MG63 (cell line): ENCODE results near the gene TANGO6. TPM values are rescaled to one million over a fixed set of nuclear protein-coding genes. Genes with fewer than 3 reads are reported as not detected.
"Not testable (repeated sequence)": the region's sequence is repeated elsewhere in the genome, so short reads cannot be mapped to it uniquely, and the experiment has no call there.

Source experiments
- DNase-seq: peaks from one replicate; pipeline ENCODE4 v3.0.0-alpha.2; 2020
- H3K27me3 ChIP-seq: fragments of 250-450 bp; sonication (Bioruptor Pico); 2 replicates; pipeline ENCODE4 v1.5.1; 2020; ENCODE audit warnings: mild to moderate bottlenecking, moderate library complexity
- H3K36me3 ChIP-seq: fragments of 250-450 bp; sonication (Bioruptor Pico); 2 replicates; pipeline ENCODE4 v1.5.1; 2020; ENCODE audit warnings: mild to moderate bottlenecking, moderate library complexity
- H3K4me3 ChIP-seq: fragments of 250-450 bp; sonication (Bioruptor Pico); 2 replicates; pipeline ENCODE4 v1.5.1; 2020; ENCODE audit warnings: mild to moderate bottlenecking, moderate library complexity
- H3K9me3 ChIP-seq: fragments of 250-450 bp; sonication (Bioruptor Pico); 2 replicates; pipeline ENCODE4 v1.5.1; 2020; ENCODE audit warnings: mild to moderate bottlenecking, moderate library complexity
- total RNA-seq: library from RNA; depleted of rRNA; stranded (reverse); fragments of >200 nt; shearing (Covaris generic); gene quantifications from 2 replicates; pipeline ENCODE4 v1.2.3, GENCODE V29; 2014; ENCODE audit warnings: low replicate concordance; rRNA removed

TANGO6 gene
- total RNA-seq: 10.8 and 17.3 TPM in 2 replicates

GRCh38 chr16:68843482-68844210 lies at the start of gene TANGO6:
Gene TANGO6 (plus strand): TSS chr16:68843531. CDS start chr16:68843618, 87 bp downstream.
- Histone ChIP-seq H3K36me3 (no peaks in the 10 kb centered on the region; the same call in 1 of the 2 replicates), H3K4me3 (peak within 1 kb of the TSS; percentile 74), H3K27me3 (no peaks in the 10 kb centered on the region), H3K9me3 (no peaks in the 10 kb centered on the region)
- peak; percentile 72 for DNase-seq

- H3K4me3 ChIP-seq: no peak overlapping the region
- DNase-seq: no peak
- no peaks in the 10 kb centered on the region for H3K27me3 ChIP-seq
- H3K9me3 ChIP-seq: no peaks in the 10 kb centered on the region
- no peaks in the 10 kb centered on the region for H3K36me3 ChIP-seq
These were observed 44.9 kb upstream of the TANGO6 start for GRCh38 chr16:68798398-68798797.

GRCh38 chr16:68800257-68800875 lies 43.0 kb upstream of the TANGO6 start:
- DNase-seq: peak; percentile 55
- Histone ChIP-seq H3K4me3 (no peak overlapping the region), H3K36me3 (no peaks in the 10 kb centered on the region), H3K27me3 (no peaks in the 10 kb centered on the region), H3K9me3 (no peaks in the 10 kb centered on the region)

- Histone ChIP-seq H3K9me3 (no peaks in the 10 kb centered on the region), H3K27me3 (no peaks in the 10 kb centered on the region), H3K4me3 (no peak overlapping the region), H3K36me3 (no peaks in the 10 kb centered on the region)
- no peak for DNase-seq
These were observed 41.1 kb upstream of the TANGO6 start for GRCh38 chr16:68802190-68802589.

GRCh38 chr16:68806422-68806821 lies 36.9 kb upstream of the TANGO6 start:
- Histone ChIP-seq H3K4me3 (no peak overlapping the region), H3K27me3 (no peaks in the 10 kb centered on the region), H3K9me3 (no peaks in the 10 kb centered on the region), H3K36me3 (no peaks in the 10 kb centered on the region)
- DNase-seq: no peak

DNA sequence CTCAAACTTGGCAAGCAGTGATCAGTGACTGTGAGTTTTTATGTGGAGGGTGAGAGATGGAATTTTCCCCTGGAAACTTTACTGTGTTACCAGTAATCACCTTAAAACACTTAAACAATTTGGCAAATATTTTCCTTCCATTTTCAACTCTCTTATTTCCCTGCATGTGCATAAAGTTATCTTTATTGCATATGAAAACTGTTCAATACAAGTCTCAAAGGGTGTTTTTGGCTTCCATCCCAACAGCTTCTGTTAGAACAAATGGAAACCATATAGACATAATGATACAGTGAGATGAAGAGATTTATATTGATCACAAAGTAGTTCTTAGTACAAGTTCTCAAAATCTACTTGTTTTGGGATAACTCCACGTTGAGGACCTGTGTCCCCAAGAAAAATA lies 36.4 kb upstream of the TANGO6 start:
- no peak for DNase-seq
- H3K27me3 ChIP-seq: no peaks in the 10 kb centered on the region
- no peak overlapping the region for H3K4me3 ChIP-seq
- H3K36me3 ChIP-seq: no peaks in the 10 kb centered on the region
- no peaks in the 10 kb centered on the region for H3K9me3 ChIP-seq

GRCh38 chr16:68814516-68814915 lies 28.8 kb upstream of the TANGO6 start:
- H3K4me3 ChIP-seq: no peak overlapping the region
- no peaks in the 10 kb centered on the region for H3K27me3 ChIP-seq
- no peaks in the 10 kb centered on the region for H3K9me3 ChIP-seq
- no peaks in the 10 kb centered on the region for H3K36me3 ChIP-seq
- no peak for DNase-seq

- H3K36me3 ChIP-seq: no peaks in the 10 kb centered on the region
- DNase-seq: peak; percentile 46
- H3K9me3 ChIP-seq: no peaks in the 10 kb centered on the region
- H3K27me3 ChIP-seq: no peaks in the 10 kb centered on the region
- no peak overlapping the region for H3K4me3 ChIP-seq
These were observed 19.8 kb upstream of the TANGO6 start for GRCh38 chr16:68823401-68824135.

- Histone ChIP-seq H3K4me3 (no peak overlapping the region), H3K27me3 (no peaks in the 10 kb centered on the region), H3K36me3 (no peaks in the 10 kb centered on the region), H3K9me3 (no peaks in the 10 kb centered on the region)
- DNase-seq: no peak
These were observed 17.9 kb upstream of the TANGO6 start for GRCh38 chr16:68825427-68825826.

- DNase-seq: no peak
- no peak overlapping the region for H3K4me3 ChIP-seq
- no peaks in the 10 kb centered on the region for H3K36me3 ChIP-seq
- no peaks in the 10 kb centered on the region for H3K9me3 ChIP-seq
- no peaks in the 10 kb centered on the region for H3K27me3 ChIP-seq
These were observed 16.7 kb upstream of the TANGO6 start for GRCh38 chr16:68826652-68827051.

DNA sequence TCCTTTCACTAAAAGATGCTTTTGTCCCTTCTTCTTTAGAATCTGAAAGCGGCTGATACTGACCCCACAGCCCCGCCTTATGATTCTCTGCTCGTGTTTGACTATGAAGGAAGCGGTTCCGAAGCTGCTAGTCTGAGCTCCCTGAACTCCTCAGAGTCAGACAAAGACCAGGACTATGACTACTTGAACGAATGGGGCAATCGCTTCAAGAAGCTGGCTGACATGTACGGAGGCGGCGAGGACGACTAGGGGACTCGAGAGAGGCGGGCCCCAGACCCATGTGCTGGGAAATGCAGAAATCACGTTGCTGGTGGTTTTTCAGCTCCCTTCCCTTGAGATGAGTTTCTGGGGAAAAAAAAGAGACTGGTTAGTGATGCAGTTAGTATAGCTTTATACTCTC lies 10.1 kb upstream of the TANGO6 start:
- no peak for DNase-seq
- Histone ChIP-seq H3K9me3 (no peaks in the 10 kb centered on the region), H3K27me3 (no peaks in the 10 kb centered on the region), H3K36me3 (no peaks in the 10 kb centered on the region), H3K4me3 (no peak overlapping the region)

DNA sequence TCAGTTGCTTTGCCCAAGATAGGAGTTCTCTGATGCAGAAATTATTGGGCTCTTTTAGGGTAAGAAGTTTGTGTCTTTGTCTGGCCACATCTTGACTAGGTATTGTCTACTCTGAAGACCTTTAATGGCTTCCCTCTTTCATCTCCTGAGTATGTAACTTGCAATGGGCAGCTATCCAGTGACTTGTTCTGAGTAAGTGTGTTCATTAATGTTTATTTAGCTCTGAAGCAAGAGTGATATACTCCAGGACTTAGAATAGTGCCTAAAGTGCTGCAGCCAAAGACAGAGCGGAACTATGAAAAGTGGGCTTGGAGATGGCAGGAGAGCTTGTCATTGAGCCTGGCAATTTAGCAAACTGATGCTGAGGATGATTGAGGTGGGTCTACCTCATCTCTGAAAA lies 8.8 kb upstream of the TANGO6 start:
- no peaks in the 10 kb centered on the region for H3K36me3 ChIP-seq
- no peaks in the 10 kb centered on the region for H3K27me3 ChIP-seq
- DNase-seq: no peak
- no peak overlapping the region for H3K4me3 ChIP-seq
- H3K9me3 ChIP-seq: no peaks in the 10 kb centered on the region

- no peaks in the 10 kb centered on the region for H3K9me3 ChIP-seq
- no peak overlapping the region for H3K4me3 ChIP-seq
- H3K27me3 ChIP-seq: no peaks in the 10 kb centered on the region
- no peak for DNase-seq
- H3K36me3 ChIP-seq: no peaks in the 10 kb centered on the region
These were observed 7.4 kb upstream of the TANGO6 start for GRCh38 chr16:68835970-68836369.

GRCh38 chr16:68839831-68840230 lies 3.5 kb upstream of the TANGO6 start:
- no peak for DNase-seq
- H3K4me3 ChIP-seq: no peak overlapping the region

DNA sequence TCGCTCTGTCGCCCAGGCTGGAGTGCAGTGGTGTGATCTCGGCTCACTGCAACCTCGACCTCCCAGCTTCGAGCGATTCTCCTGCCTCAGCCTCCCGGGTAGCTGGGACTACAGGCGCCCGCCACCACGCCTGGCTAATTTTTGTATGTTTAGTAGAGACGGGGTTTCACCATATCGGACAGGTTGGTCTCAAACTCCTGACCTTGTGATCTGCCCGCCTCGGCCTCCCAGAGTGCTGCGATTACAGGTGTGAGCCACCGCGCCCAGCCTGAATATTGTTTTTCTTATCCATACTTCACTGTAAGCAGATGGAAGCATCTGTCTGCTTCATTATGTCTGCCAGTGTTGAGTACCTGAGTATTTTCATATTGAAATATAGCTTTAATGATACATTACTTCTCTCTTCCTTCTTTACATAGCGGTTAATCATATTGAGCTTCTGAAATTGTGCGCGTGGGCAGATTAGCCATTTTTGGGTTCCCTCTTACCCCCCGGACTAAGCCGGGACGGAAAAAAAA lies 308 bp upstream of the TANGO6 start:
- not testable (repeated sequence) for H3K27me3 ChIP-seq, DNase-seq, H3K36me3 ChIP-seq, H3K9me3 ChIP-seq
- peak overlapping the region; percentile 74 for H3K4me3 ChIP-seq

More at GRCh38 chr16:68839831-68840230, 3.5 kb upstream of the TANGO6 start:
- H3K9me3 ChIP-seq: no peaks in the 10 kb centered on the region
- no peaks in the 10 kb centered on the region for H3K36me3 ChIP-seq
- no peaks in the 10 kb centered on the region for H3K27me3 ChIP-seq

- Histone ChIP-seq H3K27me3 (no peaks in the 10 kb centered on the region), H3K4me3 (peak overlapping the region; percentile 74), H3K36me3 (no peaks in the 10 kb centered on the region; the same call in 1 of the 2 replicates), H3K9me3 (no peaks in the 10 kb centered on the region)
- no peak for DNase-seq
These were observed 857 bp downstream of the TANGO6 start for GRCh38 chr16:68844211-68844564.

- DNase-seq: no peak
- Histone ChIP-seq H3K9me3 (no peaks in the 10 kb centered on the region), H3K27me3 (no peaks in the 10 kb centered on the region), H3K4me3 (no peak overlapping the region), H3K36me3 (no peaks in the 10 kb centered on the region; the same call in 1 of the 2 replicates)
These were observed 5.5 kb downstream of the TANGO6 start for GRCh38 chr16:68848786-68849185.
